AG10803 (cell line): ENCODE results near the gene AP3D1.

Source experiments
- DNase-seq: peaks from one replicate; pipeline ENCODE4 v3.0.0; 2010; ENCODE audit warnings: low read depth
- H3K4me3 ChIP-seq: 2 replicates; pipeline ENCODE4 v1.5.1; 2011; ENCODE audit warnings: mild to moderate bottlenecking, low read length, control low read depth
- CTCF ChIP-seq: conservative IDR thresholded peaks from 2 replicates; pipeline ENCODE4 v1.5.1; 2011; ENCODE audit warnings: mild to moderate bottlenecking, low read length, control low read depth, inconsistent platforms

The AP3D1 gene

GRCh38 chr19:2114821-2115220, 36.5 kb downstream of the AP3D1 start:
- no peak overlapping the region for H3K4me3 ChIP-seq
- TF ChIP-seq CTCF = no peak
- no peak for DNase-seq

- DNase-seq = no peak
- TF ChIP-seq CTCF = no peak
- no peak overlapping the region for H3K4me3 ChIP-seq
These were observed 37.1 kb downstream of the AP3D1 start for GRCh38 chr19:2114218-2114617.

- no peak overlapping the region for H3K4me3 ChIP-seq
- DNase-seq = peak; percentile 26
- TF ChIP-seq CTCF = no peak
These were observed 37.7 kb downstream of the AP3D1 start for GRCh38 chr19:2113439-2114211.

- no peak for DNase-seq
- no peak overlapping the region for H3K4me3 ChIP-seq
- no peak for TF ChIP-seq CTCF
These were observed 38.6 kb downstream of the AP3D1 start for GRCh38 chr19:2112516-2113320.

GRCh38 chr19:2111886-2112285, 39.5 kb downstream of the AP3D1 start:
- H3K4me3 ChIP-seq = no peak overlapping the region
- no peak for DNase-seq
- TF ChIP-seq CTCF = no peak

- no peak for TF ChIP-seq CTCF
- no peak for DNase-seq
- H3K4me3 ChIP-seq = no peak overlapping the region
These were observed 39.9 kb downstream of the AP3D1 start for GRCh38 chr19:2111425-2111824.

GRCh38 chr19:2110822-2111221, 40.5 kb downstream of the AP3D1 start:
- TF ChIP-seq CTCF = no peak
- DNase-seq = no peak
- H3K4me3 ChIP-seq = no peak overlapping the region
